Activated T-helper 9 cell treated with anti-CD3 and anti-CD28 coated beads, Interleukin-2, amount 50 U/mL, for 16 hours (primary cell): Measurements from ENCODE around the gene PTPRK.

Experiments used
- DNase-seq: peaks from one replicate; pipeline ENCODE4 v3.0.0-alpha.2; 2020; ENCODE audit warnings: low read depth

PTPRK gene

GRCh38 chr6:128388380-128388779 lies 132.0 kb downstream of the PTPRK start:
- no peak for DNase-seq

- DNase-seq: no peak
Observed at GRCh38 chr6:128380891-128381290, 139.5 kb downstream of the PTPRK start.

GRCh38 chr6:128379577-128379976 lies 140.8 kb downstream of the PTPRK start:
- no peak for DNase-seq

- DNase-seq: no peak
Observed at GRCh38 chr6:128376952-128377503, 143.4 kb downstream of the PTPRK start.

- no peak for DNase-seq
Observed at GRCh38 chr6:128371136-128371535, 149.3 kb downstream of the PTPRK start.

- DNase-seq: no peak
Observed at GRCh38 chr6:128370072-128370471, 150.3 kb downstream of the PTPRK start.

- no peak for DNase-seq
Observed at GRCh38 chr6:128368213-128368944, 152.0 kb downstream of the PTPRK start.

GRCh38 chr6:128367437-128367836 lies 153.0 kb downstream of the PTPRK start:
- no peak for DNase-seq

- no peak for DNase-seq
Observed at GRCh38 chr6:128365520-128366160, 154.8 kb downstream of the PTPRK start.

GRCh38 chr6:128364766-128365519 lies 155.5 kb downstream of the PTPRK start:
- DNase-seq: no peak

GRCh38 chr6:128363020-128363813 lies 157.2 kb downstream of the PTPRK start:
- no peak for DNase-seq

GRCh38 chr6:128361378-128361777 lies 159.0 kb downstream of the PTPRK start:
- no peak for DNase-seq

- DNase-seq: no peak
Observed at GRCh38 chr6:128358244-128358776, 162.1 kb downstream of the PTPRK start.

- DNase-seq: no peak
Observed at GRCh38 chr6:128357392-128358130, 162.8 kb downstream of the PTPRK start.

- no peak for DNase-seq
Observed at GRCh38 chr6:128352366-128352765, 168.0 kb downstream of the PTPRK start.

GRCh38 chr6:128351255-128351514 lies 169.2 kb downstream of the PTPRK start:
- DNase-seq: no peak

- DNase-seq: no peak
Observed at GRCh38 chr6:128350416-128351254, 169.8 kb downstream of the PTPRK start.

- DNase-seq: no peak
Observed at GRCh38 chr6:128347123-128347522, 173.3 kb downstream of the PTPRK start.

- no peak for DNase-seq
Observed at GRCh38 chr6:128346569-128346968, 173.8 kb downstream of the PTPRK start.

GRCh38 chr6:128345278-128345677 lies 175.1 kb downstream of the PTPRK start:
- DNase-seq: no peak
